SJSA1 (cell line): ENCODE measurements around the gene PSME4. TPM values are rescaled to one million over a fixed set of nuclear protein-coding genes. Genes with fewer than 3 reads are reported as not detected.
A peak's percentile ranks its signal among the peaks of the same experiment; 100 is the strongest.
"Not testable (repeated sequence)": the region's sequence is repeated elsewhere in the genome, so short reads cannot be mapped to it uniquely, and the experiment has no call there.

Experiments
- DNase-seq, 2 experiments: peaks; one replicate each; pipeline ENCODE4 v3.0.0-alpha.2; 2015 to 2020; ENCODE audit warnings: low spot score in 2 of 2, low read depth in 1 of 2
- H3K27ac ChIP-seq: fragments of 250-450 bp; sonication (Bioruptor Pico); 2 replicates; pipeline ENCODE4 v1.5.1; 2020; ENCODE audit warnings: mild to moderate bottlenecking, moderate library complexity
- H3K27me3 ChIP-seq: fragments of 250-450 bp; sonication (Bioruptor Pico); replicated peaks from 2 replicates; pipeline ENCODE4 v1.5.1; 2020; ENCODE audit warnings: mild to moderate bottlenecking, moderate library complexity
- H3K36me3 ChIP-seq: fragments of 250-450 bp; sonication (Bioruptor Pico); 2 replicates; pipeline ENCODE4 v1.5.1; 2020; ENCODE audit warnings: mild to moderate bottlenecking
- H3K4me1 ChIP-seq: fragments of 250-450 bp; sonication (Bioruptor Pico); replicated peaks from 2 replicates; pipeline ENCODE4 v1.6.1; 2021; ENCODE audit warnings: mild to moderate bottlenecking
- H3K4me3 ChIP-seq: fragments of 250-450 bp; sonication (Bioruptor Pico); 2 replicates; pipeline ENCODE4 v1.5.1; 2020; ENCODE audit warnings: mild to moderate bottlenecking
- H3K9me3 ChIP-seq: fragments of 250-450 bp; sonication (Bioruptor Pico); replicated peaks from 2 replicates; pipeline ENCODE4 v1.5.1; 2020; ENCODE audit warnings: mild to moderate bottlenecking
- total RNA-seq: library from RNA; depleted of rRNA; stranded (reverse); fragments of >200 nt; shearing (Covaris generic); gene quantifications from 2 replicates; pipeline ENCODE4 v1.2.3, GENCODE V29; 2014

The PSME4 gene
- total RNA-seq, 1 experiment from 2014 or later, result 44.9 TPM

- Histone ChIP-seq H3K36me3 (no peaks in the 10 kb centered on the region), H3K27me3 (no peaks in the 10 kb centered on the region), H3K4me3 (no peak overlapping the region), H3K4me1 (no peaks in the 10 kb centered on the region), H3K27ac (no peak overlapping the region), H3K9me3 (no peaks in the 10 kb centered on the region)
- no peak for DNase-seq
These were observed 18.5 kb upstream of the PSME4 start for GRCh38 chr2:53989210-53989862.

GRCh38 chr2:53987336-53987921 is 16.6 kb upstream of the PSME4 start:
- Histone ChIP-seq H3K4me1 (no peaks in the 10 kb centered on the region), H3K27ac (no peak overlapping the region)

GRCh38 chr2:53985646-53986045 is 14.9 kb upstream of the PSME4 start:
- peaks cover 4% of the 10 kb centered on the region; the same call in 1 of the 2 replicates for H3K36me3 ChIP-seq
- no peak for DNase-seq
- H3K9me3 ChIP-seq, result 0 out of 2 replicates have a peak, but pooled peaks cover 3% of the 10 kb centered on the region
- H3K27ac ChIP-seq, result no peak overlapping the region
- H3K4me3 ChIP-seq, result no peak overlapping the region
- H3K27me3 ChIP-seq, result no peaks in the 10 kb centered on the region
- H3K4me1 ChIP-seq, result no peaks in the 10 kb centered on the region

More at GRCh38 chr2:53987336-53987921, 16.6 kb upstream of the PSME4 start:
- Histone ChIP-seq H3K27me3 (no peaks in the 10 kb centered on the region), H3K4me3 (no peak overlapping the region), H3K36me3 (no peaks in the 10 kb centered on the region), H3K9me3 (0 out of 2 replicates have a peak, but pooled peaks cover 3% of the 10 kb centered on the region)
- DNase-seq, result no peak

- Histone ChIP-seq H3K9me3 (no peaks in the 10 kb centered on the region; the same call in 1 of the 2 replicates), H3K36me3 (peaks cover 5% of the 10 kb centered on the region), H3K4me1 (peaks cover 16% of the 10 kb centered on the region), H3K27ac (peak overlapping the region; percentile 89), H3K27me3 (no peaks in the 10 kb centered on the region), H3K4me3 (peak overlapping the region; percentile 74)
- peak; percentile 48 to 70 for DNase-seq
These were observed 647 bp downstream of the PSME4 start for GRCh38 chr2:53969968-53970723.

- Histone ChIP-seq H3K27ac (peak overlapping the region; percentile 89), H3K36me3 (peaks cover 5% of the 10 kb centered on the region), H3K4me1 (peaks cover 19% of the 10 kb centered on the region), H3K27me3 (no peaks in the 10 kb centered on the region), H3K9me3 (no peaks in the 10 kb centered on the region; the same call in 1 of the 2 replicates), H3K4me3 (peak overlapping the region; percentile 74)
- DNase-seq, result peak in 1 of 2 experiments; percentile 63
These were observed 1.4 kb downstream of the PSME4 start for GRCh38 chr2:53969285-53969967.

GRCh38 chr2:53964987-53965687 is 5.7 kb downstream of the PSME4 start:
- no peaks in the 10 kb centered on the region for H3K9me3 ChIP-seq
- H3K4me3 ChIP-seq, result no peak overlapping the region
- no peak for DNase-seq
- peaks cover 6% of the 10 kb centered on the region for H3K36me3 ChIP-seq
- H3K4me1 ChIP-seq, result peaks cover 19% of the 10 kb centered on the region
- H3K27me3 ChIP-seq, result no peaks in the 10 kb centered on the region
- H3K27ac ChIP-seq, result no peak overlapping the region

- Histone ChIP-seq H3K27ac (no peak overlapping the region), H3K4me3 (no peak overlapping the region), H3K9me3 (no peaks in the 10 kb centered on the region), H3K27me3 (no peaks in the 10 kb centered on the region), H3K4me1 (peaks cover 19% of the 10 kb centered on the region), H3K36me3 (0 out of 2 replicates have a peak, but pooled peaks cover 4% of the 10 kb centered on the region)
- DNase-seq, result no peak
These were observed 6.4 kb downstream of the PSME4 start for GRCh38 chr2:53964257-53964952.

GRCh38 chr2:53961478-53962216 is 9.1 kb downstream of the PSME4 start:
- H3K4me3 ChIP-seq, H3K9me3 ChIP-seq, DNase-seq, H3K27ac ChIP-seq, H3K4me1 ChIP-seq, H3K36me3 ChIP-seq, H3K27me3 ChIP-seq: not testable (repeated sequence)

- Histone ChIP-seq H3K27me3 (no peaks in the 10 kb centered on the region), H3K9me3 (no peaks in the 10 kb centered on the region), H3K27ac (no peak overlapping the region), H3K36me3 (peaks cover 4% of the 10 kb centered on the region; the same call in 1 of the 2 replicates), H3K4me1 (peaks cover 8% of the 10 kb centered on the region), H3K4me3 (no peak overlapping the region)
- no peak for DNase-seq
These were observed 10.3 kb downstream of the PSME4 start for GRCh38 chr2:53960476-53960875.

GRCh38 chr2:53958443-53958842 is 12.3 kb downstream of the PSME4 start:
- no peak for DNase-seq
- H3K27me3 ChIP-seq, result no peaks in the 10 kb centered on the region
- peaks cover 5% of the 10 kb centered on the region for H3K4me1 ChIP-seq
- H3K27ac ChIP-seq, result no peak overlapping the region
- H3K4me3 ChIP-seq, result no peak overlapping the region
- H3K36me3 ChIP-seq, result peaks cover 4% of the 10 kb centered on the region; the same call in 1 of the 2 replicates
- no peaks in the 10 kb centered on the region for H3K9me3 ChIP-seq

GRCh38 chr2:53952519-53952918 is 18.3 kb downstream of the PSME4 start:
- no peaks in the 10 kb centered on the region for H3K4me1 ChIP-seq
- no peaks in the 10 kb centered on the region for H3K9me3 ChIP-seq
- no peak overlapping the region for H3K4me3 ChIP-seq
- H3K27ac ChIP-seq, result no peak overlapping the region
- peak in 1 of 2 experiments; percentile 3 for DNase-seq
- peaks cover 13% of the 10 kb centered on the region for H3K36me3 ChIP-seq
- H3K27me3 ChIP-seq, result no peaks in the 10 kb centered on the region

GRCh38 chr2:53949457-53949856 is 21.3 kb downstream of the PSME4 start:
- no peaks in the 10 kb centered on the region for H3K27me3 ChIP-seq
- no peak for DNase-seq
- H3K9me3 ChIP-seq, result no peaks in the 10 kb centered on the region
- no peak overlapping the region for H3K4me3 ChIP-seq
- no peak overlapping the region for H3K27ac ChIP-seq
- no peaks in the 10 kb centered on the region for H3K4me1 ChIP-seq
- peaks cover 36% of the 10 kb centered on the region for H3K36me3 ChIP-seq
